Pulmonary artery endothelial cell (primary cell): ENCODE data around the gene PDE6D. TPM values are rescaled to one million over a fixed set of nuclear protein-coding genes. Genes with fewer than 3 reads are reported as not detected.
A peak's percentile ranks its signal among the peaks of the same experiment; 100 is the strongest.

Source experiments
- DNase-seq: peaks from one replicate; pipeline ENCODE4 v3.0.0-alpha.2; 2011; ENCODE audit warnings: low read depth, low spot score
- total RNA-seq: library from RNA; depleted of rRNA; stranded (reverse); fragments of >200 nt; gene quantifications from 2 replicates; pipeline ENCODE4 v1.2.3, GENCODE V29; 2014

Gene PDE6D
- 16.9 and 22.1 TPM in 2 replicates for total RNA-seq

GRCh38 chr2:231780909-231781797 lies at the start of gene PDE6D:
Gene PDE6D, minus strand, starts transcription at chr2:231781282. Its CDS starts 168 bp downstream, at chr2:231781114.
- DNase-seq = peak; percentile 96

DNA sequence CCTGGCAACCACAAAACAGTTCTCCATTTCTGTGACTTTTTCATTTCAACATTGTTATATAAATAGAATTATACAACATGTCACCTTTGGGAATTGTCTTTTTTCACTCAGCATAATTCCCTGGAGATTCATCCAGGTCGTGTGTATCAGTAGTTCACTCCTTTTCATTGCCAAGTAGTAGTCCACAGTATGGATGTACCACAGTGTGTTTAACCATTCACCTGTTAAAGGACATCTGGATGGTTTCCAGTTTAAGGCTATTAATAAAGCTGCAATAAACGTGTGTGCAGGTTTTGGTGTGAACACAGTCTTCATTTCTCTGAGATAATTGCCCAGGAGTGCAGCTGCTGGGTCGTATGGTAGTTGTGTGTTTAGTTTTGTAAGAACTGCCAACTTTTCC lies 40.8 kb upstream of the PDE6D start:
- DNase-seq = no peak

DNA sequence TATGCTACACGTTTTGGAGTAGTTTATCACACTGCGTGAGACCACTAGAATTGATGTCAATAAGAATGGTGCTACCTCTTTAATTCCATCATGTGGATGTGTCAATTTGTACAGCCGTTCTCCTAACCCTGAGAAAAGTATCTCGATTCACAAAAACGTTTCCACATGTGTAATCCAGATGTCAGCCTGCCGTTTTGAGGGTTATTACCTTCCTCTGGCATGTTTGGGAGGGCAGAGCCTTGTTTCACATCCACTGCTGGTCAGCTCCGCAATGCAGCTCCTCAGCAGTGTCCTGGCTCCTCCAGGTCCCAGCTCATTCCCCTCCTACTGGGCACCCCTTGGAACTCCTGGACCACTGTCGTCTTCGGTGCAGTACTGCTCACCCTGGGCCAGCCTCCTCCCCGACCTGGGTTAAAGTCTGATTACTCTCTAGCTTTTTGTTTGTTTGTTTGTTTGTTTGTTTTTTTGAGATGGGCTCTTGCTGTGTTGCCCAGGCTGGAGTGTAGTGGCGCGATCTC lies 39.8 kb upstream of the PDE6D start:
- no peak for DNase-seq

- DNase-seq = no peak
These were observed 38.5 kb upstream of the PDE6D start for GRCh38 chr2:231819447-231820042.

GRCh38 chr2:231816327-231817026 lies 35.4 kb upstream of the PDE6D start:
- no peak for DNase-seq

DNA sequence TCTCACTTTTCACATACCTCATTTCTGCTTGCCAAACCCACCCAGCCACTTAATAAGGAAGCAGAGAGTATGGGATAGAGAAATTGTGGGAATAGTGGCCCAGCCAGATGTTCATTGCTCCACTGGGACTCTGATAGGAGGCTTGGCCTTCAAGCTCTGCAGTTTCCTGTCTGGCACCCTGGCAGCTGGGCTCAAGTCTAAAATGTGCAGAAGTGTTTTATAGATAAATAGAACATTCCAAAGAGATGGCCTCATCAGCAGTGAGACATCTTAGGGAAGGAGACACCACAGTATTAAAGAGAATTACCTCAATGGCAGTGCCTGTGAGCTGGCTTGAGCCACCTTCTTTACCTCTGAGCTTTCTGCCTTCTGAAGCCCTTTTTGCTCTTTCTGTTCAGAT lies 29.8 kb upstream of the PDE6D start:
- no peak for DNase-seq

DNA sequence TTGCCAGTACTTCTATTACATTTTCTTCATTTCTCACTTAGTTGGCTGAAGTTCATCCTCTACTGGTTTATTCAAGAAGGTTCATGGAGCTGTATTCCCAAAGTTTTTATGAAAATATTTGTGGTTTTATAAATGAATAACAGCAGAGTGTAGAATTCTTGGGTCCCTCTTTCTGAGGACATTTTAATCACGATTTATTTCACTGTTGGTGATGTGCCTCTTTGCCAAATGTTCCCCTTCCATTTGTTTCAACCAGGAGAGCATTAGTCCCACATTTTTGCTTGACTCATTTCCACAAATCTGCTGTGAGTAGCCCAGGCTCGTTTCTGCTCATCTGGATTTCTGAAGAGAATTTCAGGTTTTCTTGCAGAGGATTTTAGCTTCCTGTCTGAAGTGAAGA lies 25.9 kb upstream of the PDE6D start:
- DNase-seq = no peak

DNA sequence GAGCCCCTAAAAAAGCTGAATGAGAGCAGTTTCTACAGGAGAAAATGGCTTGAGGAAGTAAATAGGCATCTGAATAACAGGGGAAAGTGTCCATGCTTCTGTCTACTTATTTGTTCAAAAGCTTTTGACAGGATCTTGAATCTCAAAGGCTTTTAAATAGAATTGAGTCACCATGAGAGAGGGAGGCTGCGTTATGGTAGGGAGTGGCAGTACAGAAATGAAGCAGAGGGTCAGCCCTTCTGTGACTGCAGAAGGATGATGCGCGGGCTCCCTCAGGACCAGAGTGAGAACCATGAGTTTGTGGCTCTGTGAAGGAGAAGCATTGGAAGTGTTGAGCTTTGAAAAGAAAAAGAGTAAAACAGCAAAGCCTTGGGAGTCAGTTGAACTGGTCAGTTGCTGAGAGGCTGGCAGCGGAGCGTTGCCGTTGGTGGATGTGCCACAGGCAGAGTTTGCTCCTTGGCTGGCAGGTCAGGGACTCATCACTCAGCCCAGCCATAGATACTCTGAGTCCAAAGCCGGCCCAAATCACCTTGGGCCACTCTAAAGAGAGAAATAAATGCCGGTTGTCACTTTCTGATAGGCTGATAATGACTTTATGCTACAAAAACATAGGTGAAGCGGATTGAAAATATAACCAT lies 22.5 kb upstream of the PDE6D start:
- no peak for DNase-seq

DNA sequence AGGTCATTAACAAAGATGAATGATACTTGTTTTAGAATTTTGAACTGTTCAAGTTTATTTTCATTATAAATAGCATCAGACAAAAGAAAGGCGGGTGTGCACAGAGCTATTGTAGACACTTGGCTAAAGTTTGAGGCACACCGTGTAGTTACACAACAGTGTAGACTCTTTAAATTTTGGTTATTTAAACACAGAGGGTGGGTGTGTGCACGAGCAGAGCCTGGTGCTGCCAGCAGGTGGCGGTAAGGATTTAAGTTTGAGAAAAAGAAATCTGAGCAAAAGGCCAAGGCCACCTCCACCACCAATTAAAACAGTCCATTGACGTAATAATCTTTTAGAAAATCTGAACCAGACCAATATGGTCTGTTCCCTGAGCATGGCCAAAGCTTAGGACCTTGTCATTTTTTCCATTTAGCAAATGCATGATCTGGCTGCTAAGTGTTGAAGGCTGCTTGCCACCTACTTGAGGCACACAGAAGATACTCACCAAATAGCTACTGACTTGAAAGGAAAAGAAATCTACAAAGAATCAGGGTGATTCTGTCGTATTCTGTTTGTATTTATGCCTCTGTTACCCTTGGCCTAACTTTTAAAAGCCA lies 19.5 kb upstream of the PDE6D start:
- DNase-seq = no peak

GRCh38 chr2:231795525-231796327 lies 14.6 kb upstream of the PDE6D start:
- peak; percentile 68 for DNase-seq

DNA sequence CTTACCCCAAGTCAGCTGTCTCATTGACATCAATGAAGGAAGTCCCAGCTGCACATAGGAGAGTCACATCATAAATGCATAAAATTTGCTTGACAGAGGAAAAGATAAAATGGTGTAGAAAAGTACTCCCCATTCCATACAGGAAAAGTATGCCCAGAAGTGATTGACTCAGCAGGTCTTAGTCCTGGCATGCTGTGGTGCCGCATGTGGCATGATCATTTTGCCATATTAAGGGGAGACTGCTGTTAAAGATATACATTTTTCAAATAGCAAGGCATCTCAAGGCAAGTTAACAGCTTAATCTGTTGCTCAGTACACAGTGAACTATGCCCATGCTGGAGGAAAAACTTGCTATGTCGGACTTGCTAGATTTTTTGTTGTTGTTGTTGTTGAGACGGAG lies 13.3 kb upstream of the PDE6D start:
- DNase-seq = no peak

DNA sequence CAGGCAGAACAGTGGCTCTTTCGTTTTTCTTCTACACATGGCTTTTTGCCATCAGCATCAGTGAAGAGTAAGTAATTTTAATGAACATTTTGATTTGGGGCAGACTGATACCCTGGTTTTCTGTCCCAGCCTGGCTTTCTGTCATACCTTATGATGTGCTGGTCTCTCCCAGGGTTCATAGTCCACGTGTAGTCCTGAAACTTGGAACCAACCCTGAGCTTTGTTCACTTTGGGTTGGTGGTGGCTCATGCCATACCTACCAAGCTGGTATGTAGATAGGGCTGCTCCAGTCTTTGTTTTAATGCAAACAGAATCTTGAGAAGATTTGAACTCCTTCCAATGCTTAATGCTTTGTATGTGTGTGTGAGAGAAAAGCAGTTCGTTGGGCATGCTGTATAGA lies 10.0 kb upstream of the PDE6D start:
- no peak for DNase-seq

DNA sequence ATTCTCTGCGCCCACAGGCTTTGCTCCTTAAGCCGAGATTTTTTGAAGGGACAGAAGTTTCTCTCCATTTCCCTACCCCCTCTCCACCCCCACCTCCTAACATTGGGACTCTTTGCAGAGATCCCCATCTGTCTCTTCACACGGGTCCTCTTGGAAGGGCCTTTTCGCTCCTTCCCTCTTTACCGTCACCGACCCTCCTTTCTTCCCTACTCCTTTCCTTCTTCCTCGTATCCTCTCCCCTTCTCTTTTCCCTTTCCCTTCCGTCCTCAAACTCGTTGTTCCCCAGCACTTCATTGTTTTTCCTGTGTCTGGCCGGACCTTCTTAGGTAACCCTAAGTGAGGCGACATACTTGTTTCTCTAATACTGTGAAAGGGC lies 5.8 kb upstream of the PDE6D start:
- DNase-seq = no peak

DNA sequence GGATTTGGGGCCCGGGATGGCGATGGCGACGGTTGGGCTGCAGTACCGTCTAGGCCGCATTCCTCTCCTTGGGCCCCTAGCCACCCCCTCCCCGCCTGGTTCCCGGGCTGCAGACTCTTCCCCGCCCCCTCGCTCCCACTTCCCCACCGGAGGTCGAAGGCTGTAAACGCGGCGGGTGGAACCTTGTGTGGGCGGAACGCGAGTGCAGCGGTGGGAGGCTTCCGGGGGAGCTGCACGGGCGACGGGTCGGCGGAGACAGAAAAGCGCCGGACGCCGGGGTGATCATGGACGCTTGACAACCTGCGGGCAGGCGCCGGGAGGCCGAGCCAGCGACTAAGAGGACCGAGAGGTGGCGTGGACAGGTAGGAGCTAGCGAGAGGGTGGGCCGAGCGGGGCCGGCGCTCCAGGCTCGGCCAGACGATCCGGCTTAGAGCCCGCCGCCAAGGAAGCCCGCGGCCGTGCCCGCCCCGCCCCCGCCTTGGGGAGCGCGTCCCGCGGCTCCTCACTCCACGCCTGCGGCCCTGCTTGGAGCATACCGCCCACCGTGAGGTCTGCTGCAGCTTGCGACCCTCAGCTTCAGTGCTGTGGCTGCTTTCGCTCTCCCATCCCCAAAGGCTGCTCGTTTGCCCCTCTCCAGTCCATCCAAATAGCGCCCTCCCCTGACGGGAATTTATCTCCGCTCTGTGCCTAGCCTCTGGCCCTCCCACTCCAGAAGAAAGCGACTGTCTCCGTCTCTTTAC lies 5.3 kb upstream of the PDE6D start, which contains the start of gene COPS7B:
TSS of gene COPS7B (plus strand) at position 269 of the 740 bp plus-strand sequence. CDS start 2,126 bp downstream, outside the sequence.
- DNase-seq = no peak

DNA sequence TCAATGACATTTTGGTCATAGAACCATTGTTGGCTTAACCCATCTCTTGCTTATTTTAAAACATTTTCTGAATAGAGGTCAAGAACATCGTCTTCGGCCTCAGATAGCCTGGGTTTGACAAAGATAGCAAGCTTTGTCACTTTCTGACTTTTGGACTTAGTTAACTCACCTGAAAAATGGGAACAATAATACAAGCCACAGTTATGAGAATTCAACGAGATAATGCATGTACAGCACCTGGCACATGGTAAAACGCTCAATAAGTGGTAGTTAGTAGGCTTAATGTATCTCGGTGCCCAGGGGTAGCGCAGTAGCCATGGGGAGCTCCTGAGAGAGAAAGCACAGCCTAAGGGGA lies 4.7 kb upstream of the PDE6D start:
- DNase-seq = no peak

DNA sequence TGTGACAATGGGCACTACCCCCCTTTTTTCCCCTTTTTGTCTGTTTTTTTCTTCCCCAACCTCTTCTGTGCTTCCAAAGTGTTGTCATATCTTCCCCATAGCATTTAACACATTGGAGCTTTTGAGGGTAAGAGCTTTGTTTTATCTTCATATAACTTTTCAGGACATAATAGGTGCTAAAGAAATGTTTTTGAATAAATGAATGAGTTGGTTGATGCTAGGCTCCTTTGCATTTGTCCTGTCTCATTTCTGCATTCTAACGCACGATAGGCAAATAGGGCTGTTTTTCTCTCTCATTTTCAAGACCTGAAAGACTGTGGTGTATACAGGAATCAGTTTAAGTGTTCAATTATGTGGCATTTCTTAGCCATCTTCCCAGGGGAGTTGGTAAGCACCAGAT lies 4.3 kb upstream of the PDE6D start:
- DNase-seq = no peak

GRCh38 chr2:231781798-231782726 lies 980 bp upstream of the PDE6D start:
- no peak for DNase-seq

DNA sequence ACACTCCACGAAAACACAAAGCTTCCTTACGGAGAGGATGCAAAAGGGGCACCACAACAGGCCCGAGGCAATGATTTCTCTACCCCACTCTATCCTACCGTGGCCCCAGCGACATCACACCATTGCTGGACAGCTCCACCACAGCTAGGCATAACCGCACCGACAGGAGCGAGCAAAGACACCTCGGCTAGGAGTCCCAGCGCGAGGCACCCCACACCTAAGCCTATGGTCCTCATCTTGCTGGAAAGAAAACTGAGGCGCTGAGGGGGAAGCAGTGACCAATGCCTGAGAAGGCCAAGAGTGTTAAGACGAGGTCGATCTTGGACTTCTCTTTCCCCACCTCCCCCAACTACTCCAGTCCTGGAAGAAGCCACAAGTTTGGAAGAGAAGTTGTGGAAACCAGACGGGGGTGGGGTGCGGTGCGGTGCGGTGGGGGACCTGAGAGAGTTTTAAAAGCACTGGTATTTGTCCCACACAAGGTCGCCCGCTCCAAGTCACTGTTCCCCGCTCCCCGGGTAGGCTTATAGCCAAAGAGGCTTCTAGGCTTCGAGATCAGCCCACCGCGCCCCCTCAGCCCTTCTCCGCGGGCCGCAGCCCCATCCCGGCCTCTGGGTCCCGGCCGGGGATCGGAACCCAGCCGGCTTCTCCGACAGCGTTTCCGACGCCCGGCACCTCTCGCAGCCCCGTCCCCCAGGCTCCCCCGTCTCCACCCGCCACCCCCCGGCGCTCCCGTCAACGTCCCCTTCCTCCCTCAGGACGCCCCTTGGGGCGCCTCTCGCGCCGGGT lies 766 bp downstream of the PDE6D start:
- no peak for DNase-seq
